AG10803 (cell line): ENCODE measurements around the gene RERE.
A peak's percentile ranks its signal among the peaks of the same experiment; 100 is the strongest.

Experiments used
- DNase-seq: peaks from one replicate; pipeline ENCODE4 v3.0.0; 2010; ENCODE audit warnings: low read depth
- H3K4me3 ChIP-seq: 2 replicates; pipeline ENCODE4 v1.5.1; 2011; ENCODE audit warnings: mild to moderate bottlenecking, low read length, control low read depth
- TF ChIP-seq, protein P1 (sequence below): conservative IDR thresholded peaks from 2 replicates; pipeline ENCODE4 v1.5.1; 2011; ENCODE audit warnings: mild to moderate bottlenecking, low read length, control low read depth, inconsistent platforms

Gene RERE

DNA sequence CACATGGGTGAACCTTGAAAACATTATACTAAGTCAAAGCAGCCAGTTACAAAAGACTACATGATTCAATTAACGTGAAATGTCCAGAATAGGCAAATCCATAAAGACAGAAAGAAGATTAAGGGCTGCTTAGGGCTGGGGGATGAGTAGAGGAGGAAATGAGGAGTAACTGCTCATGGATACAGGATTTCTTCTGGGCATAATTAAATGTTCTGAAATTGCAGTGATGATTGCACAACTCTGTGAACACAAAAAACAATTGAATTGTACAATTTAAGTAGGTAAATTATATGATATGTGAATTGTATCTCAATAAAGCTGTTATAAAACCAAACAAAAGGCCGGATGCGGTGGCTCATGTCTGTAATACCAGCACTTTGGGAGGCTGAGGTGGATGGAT is 52.2 kb downstream of the RERE start:
- TF ChIP-seq, protein P1, sequence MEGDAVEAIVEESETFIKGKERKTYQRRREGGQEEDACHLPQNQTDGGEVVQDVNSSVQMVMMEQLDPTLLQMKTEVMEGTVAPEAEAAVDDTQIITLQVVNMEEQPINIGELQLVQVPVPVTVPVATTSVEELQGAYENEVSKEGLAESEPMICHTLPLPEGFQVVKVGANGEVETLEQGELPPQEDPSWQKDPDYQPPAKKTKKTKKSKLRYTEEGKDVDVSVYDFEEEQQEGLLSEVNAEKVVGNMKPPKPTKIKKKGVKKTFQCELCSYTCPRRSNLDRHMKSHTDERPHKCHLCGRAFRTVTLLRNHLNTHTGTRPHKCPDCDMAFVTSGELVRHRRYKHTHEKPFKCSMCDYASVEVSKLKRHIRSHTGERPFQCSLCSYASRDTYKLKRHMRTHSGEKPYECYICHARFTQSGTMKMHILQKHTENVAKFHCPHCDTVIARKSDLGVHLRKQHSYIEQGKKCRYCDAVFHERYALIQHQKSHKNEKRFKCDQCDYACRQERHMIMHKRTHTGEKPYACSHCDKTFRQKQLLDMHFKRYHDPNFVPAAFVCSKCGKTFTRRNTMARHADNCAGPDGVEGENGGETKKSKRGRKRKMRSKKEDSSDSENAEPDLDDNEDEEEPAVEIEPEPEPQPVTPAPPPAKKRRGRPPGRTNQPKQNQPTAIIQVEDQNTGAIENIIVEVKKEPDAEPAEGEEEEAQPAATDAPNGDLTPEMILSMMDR, result no peak
- DNase-seq, result peak; percentile 32

DNA sequence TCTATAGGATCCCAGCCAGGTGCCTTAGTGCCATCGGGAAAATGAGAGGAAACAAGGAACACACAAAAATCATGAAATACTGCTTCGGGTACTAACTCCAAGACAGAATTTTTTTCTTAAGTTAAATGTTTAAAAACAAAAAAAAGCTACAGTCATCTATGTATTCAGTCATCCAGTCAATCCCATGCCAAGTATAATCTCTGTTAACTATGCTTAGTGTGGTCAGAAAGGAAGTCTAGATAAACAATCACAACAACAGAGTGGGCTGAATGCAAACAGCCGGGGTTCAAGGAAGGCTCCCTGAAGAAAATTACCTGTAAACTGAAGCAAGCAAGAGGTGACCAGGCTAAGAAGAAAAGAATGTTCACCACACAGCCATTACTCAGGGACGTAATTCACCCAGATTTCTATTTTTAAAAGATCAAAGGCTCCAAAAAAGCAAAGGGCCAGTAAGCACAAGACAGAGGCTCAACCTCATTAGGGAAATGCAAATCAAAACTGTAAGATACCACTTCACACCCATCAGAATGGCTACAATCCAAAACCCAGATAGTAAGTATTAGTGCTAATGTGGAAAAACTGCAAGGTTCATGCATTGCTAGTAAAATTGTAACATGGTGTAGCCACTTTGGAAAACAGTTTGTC is 53.0 kb downstream of the RERE start:
- TF ChIP-seq, protein P1, result no peak
- no peak for DNase-seq
- H3K4me3 ChIP-seq, result no peak overlapping the region

More for the DNA sequence above, 52.2 kb downstream of the RERE start:
- H3K4me3 ChIP-seq, result no peak overlapping the region

DNA sequence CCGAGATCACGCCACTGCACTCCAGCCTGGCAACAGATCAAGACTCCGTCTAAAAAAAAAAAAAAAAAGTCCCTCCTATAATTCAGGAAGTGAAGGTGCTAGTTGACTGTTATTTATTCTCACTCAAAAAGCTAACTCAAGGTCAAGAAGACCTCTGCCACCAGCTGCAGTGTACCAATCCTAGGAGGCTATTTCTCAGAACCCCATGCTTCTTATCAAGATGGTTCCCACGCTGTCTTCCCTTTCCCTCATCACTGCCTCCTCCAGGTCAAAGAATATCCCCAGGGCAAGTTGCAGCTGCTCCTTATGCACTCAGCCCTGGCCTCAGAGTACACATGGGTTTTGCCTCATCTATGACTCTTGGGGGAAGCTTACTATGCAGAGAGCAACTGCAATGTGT is 53.6 kb downstream of the RERE start:
- no peak overlapping the region for H3K4me3 ChIP-seq
- TF ChIP-seq, protein P1, result no peak
- DNase-seq, result no peak

DNA sequence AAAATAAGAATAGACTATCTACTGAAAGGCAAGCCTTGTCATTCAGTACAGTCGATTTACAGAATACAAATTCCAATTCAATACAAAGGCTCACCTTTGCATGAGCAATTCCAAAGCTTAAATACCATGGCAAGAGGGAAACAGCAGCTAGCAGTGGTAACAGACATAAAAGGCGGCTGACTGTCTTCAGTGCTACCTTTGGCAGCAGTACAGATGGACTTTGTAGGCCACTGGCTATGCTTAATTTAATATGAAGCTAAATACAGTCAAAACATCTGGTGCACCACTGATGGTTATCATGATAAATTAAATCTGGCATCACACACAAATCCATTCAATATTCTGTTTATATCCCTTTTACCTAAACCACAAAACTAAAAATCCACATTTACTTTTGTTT is 62.4 kb downstream of the RERE start:
- DNase-seq, result no peak
- TF ChIP-seq, protein P1, result no peak

DNA sequence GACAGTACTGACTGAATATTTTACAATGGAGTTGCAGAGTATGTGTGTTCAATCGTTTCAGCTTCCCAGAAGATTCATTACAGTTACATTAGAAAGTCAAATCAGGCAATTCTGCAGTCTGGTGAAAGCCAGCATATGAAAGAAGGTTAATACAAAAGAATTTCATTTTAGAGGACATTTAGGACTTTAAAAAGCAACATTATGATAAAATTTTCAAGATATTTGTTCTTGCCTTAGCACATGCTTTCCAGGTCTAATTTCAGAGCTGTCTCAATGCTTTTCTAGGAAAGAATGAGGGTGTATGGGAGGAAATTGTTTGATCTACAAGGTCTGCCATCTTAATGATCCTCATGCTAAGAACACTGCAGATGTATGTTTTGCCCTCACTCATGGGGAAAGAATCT is 63.2 kb downstream of the RERE start:
- H3K4me3 ChIP-seq, result no peak overlapping the region
- TF ChIP-seq, protein P1, result no peak
- DNase-seq, result no peak

More for the DNA sequence above, 62.4 kb downstream of the RERE start:
- no peak overlapping the region for H3K4me3 ChIP-seq

DNA sequence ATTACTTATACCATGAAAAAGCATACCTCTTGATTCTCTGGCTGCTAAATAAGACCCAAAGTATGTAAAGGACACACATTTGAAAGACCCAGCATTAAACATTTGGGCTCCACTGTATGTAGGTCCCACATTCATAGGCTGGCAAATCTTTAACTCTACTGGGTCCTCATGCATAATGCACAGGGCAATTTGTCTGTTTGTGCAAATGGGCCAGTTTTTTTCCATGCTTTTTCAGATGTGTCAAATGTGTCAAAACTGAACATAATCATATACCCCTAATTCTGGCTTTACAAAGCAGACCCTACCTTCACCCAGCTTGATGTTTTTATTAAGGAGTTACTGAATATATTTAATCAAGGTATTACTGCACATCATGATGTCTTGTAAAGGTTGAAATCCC is 63.7 kb downstream of the RERE start:
- TF ChIP-seq, protein P1, result no peak
- no peak overlapping the region for H3K4me3 ChIP-seq
- no peak for DNase-seq

DNA sequence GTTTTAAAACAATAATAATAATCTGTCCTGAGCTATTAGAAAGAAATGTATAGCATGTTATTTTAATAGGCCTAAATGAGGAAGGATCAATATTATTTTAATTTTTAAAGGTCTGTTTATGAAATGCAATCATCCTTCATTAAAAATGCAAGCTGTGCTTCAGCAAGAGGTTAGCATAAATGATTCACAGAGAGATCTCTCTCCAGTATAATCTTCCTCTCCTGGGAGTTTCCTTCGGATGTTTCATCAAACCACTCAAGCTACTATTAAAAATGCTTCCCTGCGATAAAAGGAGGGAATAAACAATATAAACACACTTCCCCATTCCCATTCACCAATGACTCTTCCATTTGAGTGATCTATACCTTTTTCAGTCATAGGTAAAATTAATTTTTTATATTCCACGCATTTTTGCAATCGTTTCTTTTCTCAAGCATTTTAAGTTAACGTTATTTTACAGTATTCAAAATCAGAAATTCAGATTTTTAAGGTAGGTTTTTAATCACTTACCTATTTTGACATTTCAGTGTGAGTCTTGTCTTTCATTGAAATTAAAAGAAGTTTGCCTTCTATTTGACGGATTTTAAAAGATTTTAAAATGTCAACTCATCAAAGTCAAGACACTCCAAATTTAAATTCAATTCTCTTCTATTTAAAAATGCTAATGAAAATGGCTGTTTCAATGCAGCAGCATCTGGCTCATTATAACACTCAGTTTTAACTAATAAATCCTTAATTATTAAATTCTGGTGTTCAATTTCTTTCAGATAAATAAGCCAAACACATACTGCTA is 64.3 kb downstream of the RERE start:
- DNase-seq, result no peak
- TF ChIP-seq, protein P1, result no peak
- H3K4me3 ChIP-seq, result no peak overlapping the region
